ENCODE data around the gene WBP4.
"Not testable (repeated sequence)": the region's sequence is repeated elsewhere in the genome, so short reads cannot be mapped to it uniquely, and the experiment has no call there.

The WBP4 gene

GRCh38 chr13:41032691-41033376, 28.5 kb upstream of the WBP4 start:
- no peak overlapping the region for H3K27ac ChIP-seq
- TF ChIP-seq CTCF (IDR thresholded peaks at IDR 0.05): no peak
- no peak for TF ChIP-seq ZFX (IDR thresholded peaks at IDR 0.05; ENCODE audit: borderline replicate concordance)

GRCh38 chr13:41034382-41034781, 26.9 kb upstream of the WBP4 start:
- no peak overlapping the region for H3K27ac ChIP-seq
- TF ChIP-seq ZFX (IDR thresholded peaks at IDR 0.05; ENCODE audit: borderline replicate concordance): no peak
- TF ChIP-seq CTCF (IDR thresholded peaks at IDR 0.05): no peak

- H3K27ac ChIP-seq: no peak overlapping the region
- no peak for TF ChIP-seq CTCF (IDR thresholded peaks at IDR 0.05)
Measured at GRCh38 chr13:41034881-41035280, 26.4 kb upstream of the WBP4 start.

- not testable (repeated sequence) for H3K27ac ChIP-seq
Measured at GRCh38 chr13:41036557-41036956, 24.8 kb upstream of the WBP4 start.

GRCh38 chr13:41039746-41040145, 21.6 kb upstream of the WBP4 start:
- no peak for TF ChIP-seq CTCF (IDR thresholded peaks at IDR 0.05)
- TF ChIP-seq ZFX (IDR thresholded peaks at IDR 0.05; ENCODE audit: borderline replicate concordance): no peak
- no peak overlapping the region for H3K27ac ChIP-seq

- H3K27ac ChIP-seq: no peak overlapping the region
- TF ChIP-seq CTCF (IDR thresholded peaks at IDR 0.05) (no peak), ZFX (IDR thresholded peaks at IDR 0.05; ENCODE audit: borderline replicate concordance) (no peak)
Measured at GRCh38 chr13:41040584-41041334, 20.6 kb upstream of the WBP4 start.

GRCh38 chr13:41042419-41042818, 18.9 kb upstream of the WBP4 start:
- H3K27ac ChIP-seq: not testable (repeated sequence)

GRCh38 chr13:41048640-41049039, 12.7 kb upstream of the WBP4 start:
- no peak overlapping the region for H3K27ac ChIP-seq
- TF ChIP-seq CTCF (IDR thresholded peaks at IDR 0.05): no peak

Data from 22Rv1 (cell line).